Right lobe of liver (tissue), 4 donors: ENCODE measurements around the gene TULP3.

Experiments used
- POLR2A ChIP-seq: fragments of 450-650 bp; IDR thresholded peaks from one replicate; pipeline ENCODE4 v1.6.1; 2017; ENCODE audit warnings: antibody characterized with exemption, mild to moderate bottlenecking
- TF ChIP-seq, protein P1 (sequence below), 4 donors: fragments of 200-600 bp in 3 of 4; fragments of 450-650 bp in 1 of 4; IDR thresholded peaks; one replicate each; pipeline versions ENCODE4 v1.5.1 to v1.8.0; 2016 to 2022; ENCODE audit warnings: antibody characterized with exemption in 4 of 4, mild to moderate bottlenecking in 2 of 4
- donor health status: DM: no; HTN: no; CAD: no.
- donor health status: DM: no; HTN: no; CAD: no.
- donor health status: DM: no; HTN: yes; CAD: no.

DNA sequence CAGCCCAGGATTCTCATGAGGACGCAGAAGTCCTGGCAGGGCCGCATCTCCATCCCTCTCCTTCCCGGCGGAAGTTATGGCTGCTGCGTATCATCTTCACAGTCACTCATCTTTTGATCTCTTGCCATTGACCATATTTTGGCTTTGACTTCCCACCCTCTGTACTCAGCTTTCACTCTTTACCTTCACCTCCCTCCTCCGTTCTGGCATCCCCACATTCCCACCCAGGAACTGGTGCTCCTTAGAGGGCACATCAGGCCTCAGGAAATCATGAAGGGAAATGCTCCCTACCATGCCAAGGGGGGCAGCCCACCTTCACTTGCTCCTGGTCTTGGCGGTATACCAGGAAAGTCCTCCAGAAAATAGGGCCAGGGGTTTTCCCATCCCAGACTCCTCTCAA lies 35.1 kb upstream of the TULP3 start:
- TF ChIP-seq, protein P1, sequence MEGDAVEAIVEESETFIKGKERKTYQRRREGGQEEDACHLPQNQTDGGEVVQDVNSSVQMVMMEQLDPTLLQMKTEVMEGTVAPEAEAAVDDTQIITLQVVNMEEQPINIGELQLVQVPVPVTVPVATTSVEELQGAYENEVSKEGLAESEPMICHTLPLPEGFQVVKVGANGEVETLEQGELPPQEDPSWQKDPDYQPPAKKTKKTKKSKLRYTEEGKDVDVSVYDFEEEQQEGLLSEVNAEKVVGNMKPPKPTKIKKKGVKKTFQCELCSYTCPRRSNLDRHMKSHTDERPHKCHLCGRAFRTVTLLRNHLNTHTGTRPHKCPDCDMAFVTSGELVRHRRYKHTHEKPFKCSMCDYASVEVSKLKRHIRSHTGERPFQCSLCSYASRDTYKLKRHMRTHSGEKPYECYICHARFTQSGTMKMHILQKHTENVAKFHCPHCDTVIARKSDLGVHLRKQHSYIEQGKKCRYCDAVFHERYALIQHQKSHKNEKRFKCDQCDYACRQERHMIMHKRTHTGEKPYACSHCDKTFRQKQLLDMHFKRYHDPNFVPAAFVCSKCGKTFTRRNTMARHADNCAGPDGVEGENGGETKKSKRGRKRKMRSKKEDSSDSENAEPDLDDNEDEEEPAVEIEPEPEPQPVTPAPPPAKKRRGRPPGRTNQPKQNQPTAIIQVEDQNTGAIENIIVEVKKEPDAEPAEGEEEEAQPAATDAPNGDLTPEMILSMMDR (IDR thresholded peaks at IDR 0.05), result no peak
- TF ChIP-seq POLR2A, result no peak
